AML-193 (cell line): Measurements from ENCODE around the gene PDGFRB.

Experiments
- DNase-seq, 2 experiments: peaks; one replicate each; lab custom pipeline; 2025; lab: John Stamatoyannopoulos, UW

PDGFRB gene

DNA sequence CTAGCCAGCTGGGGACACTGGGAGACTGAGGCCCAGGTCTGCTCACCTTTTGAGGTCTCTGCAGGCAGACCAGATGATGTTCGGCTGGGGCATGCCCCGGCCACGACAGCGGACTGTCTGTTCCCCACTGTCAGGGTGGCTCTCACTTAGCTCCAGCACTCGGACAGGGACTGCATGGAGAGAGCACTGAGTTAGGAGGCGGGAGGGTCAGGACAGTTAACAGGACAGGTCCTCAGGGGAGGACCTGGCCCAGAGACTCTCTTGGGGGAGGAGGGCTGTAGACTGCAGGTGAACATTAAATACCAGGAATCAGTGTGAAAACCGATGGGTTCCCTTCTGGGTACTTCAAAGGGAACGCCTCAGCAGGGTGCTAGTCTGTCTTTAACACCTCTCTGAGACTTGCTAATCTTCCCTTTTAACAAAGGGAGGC, 25.1 kb downstream of the PDGFRB start:
- DNase-seq: no peak

DNA sequence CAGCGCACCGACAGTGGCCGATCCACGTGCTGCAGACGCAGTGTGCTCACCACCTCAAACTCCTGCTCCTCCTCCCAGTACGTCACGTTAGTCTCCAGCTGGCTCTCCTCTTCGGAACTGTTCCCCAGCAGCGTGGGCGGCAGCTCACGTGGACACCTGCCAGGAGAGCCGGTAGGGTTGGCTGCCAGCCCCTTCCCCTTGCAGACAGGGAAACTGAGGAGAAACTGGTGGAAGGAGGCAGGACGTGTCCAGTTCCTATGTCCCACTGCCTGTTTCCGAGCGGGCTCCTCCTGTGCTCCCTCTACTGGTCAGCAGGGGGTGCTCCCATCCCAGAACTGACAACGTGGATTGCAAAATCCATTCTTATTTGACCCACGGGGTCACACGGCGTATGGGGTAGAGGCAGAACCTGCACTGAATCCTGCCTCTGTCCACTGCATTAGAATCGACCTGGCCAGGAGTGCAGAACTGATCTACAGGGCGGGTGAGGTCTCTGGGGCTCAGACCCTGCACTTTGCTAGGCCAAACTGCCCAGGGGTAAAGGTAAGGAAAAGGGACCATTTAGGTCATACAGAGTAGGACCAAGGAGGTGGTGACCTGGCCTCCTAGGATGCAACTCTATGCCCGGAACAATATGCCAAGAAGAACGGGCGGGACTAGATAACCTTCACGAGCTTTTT, 25.7 kb downstream of the PDGFRB start:
- peak; percentile 34 to 67 for DNase-seq

GRCh38 chr5:150129454-150129812, 26.2 kb downstream of the PDGFRB start:
- DNase-seq: no peak

DNA sequence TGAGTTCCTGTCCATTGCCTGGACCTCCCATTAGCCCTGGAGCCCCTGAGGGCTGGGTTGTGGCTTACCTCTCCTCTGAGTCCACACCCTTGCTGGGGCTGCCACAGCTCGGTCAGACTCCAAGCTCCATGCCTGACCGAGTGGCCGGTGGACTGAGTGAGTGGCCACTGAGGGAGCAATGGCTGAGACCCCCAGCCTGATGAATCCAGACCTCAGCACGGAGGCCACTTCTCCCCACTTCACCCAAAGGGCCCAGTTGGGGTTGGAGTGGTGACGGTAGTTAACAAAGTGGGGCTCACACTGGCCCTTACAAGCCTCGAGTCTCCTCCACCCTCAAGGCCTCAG, 28.8 kb downstream of the PDGFRB start:
- DNase-seq: no peak

- no peak for DNase-seq
Measured at GRCh38 chr5:150126199-150126920, 29.3 kb downstream of the PDGFRB start.

DNA sequence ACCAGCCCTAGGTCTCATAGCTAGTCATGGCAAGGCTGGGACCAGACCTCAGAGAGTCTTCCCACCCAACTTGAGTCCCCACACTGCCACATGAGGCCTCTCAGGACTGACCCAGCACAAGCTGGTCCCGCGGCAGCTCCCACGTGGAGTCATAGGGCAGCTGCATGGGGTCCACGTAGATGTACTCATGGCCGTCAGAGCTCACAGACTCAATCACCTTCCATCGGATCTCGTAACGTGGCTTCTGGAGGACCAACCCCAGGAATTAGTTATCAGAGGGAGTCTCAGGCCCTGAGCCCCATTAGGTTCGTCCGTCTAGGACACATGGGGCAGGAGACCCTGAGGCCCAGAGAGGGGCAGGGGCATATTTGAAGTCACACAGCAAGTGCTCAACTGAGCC, 30.3 kb downstream of the PDGFRB start:
- no peak for DNase-seq

DNA sequence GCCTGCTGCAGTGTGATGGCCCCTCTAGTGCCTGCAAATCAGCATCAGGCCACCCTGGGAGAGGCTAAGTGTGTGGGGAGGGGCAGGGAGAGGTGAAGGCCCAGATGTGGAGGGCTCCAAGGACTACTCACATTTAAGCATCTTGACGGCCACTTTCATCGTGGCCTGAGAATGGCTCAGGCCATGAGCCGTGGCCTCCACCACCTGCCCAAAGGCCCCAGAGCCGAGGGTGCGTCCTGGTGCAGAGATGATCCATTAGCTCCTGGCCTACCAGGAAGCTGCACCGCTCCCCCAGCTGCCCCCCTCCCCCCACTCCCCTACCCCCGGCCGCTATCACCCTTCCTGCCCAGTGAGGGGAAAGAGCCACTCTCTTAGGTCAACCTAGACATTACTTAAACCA, 31.0 kb downstream of the PDGFRB start:
- DNase-seq: no peak

DNA sequence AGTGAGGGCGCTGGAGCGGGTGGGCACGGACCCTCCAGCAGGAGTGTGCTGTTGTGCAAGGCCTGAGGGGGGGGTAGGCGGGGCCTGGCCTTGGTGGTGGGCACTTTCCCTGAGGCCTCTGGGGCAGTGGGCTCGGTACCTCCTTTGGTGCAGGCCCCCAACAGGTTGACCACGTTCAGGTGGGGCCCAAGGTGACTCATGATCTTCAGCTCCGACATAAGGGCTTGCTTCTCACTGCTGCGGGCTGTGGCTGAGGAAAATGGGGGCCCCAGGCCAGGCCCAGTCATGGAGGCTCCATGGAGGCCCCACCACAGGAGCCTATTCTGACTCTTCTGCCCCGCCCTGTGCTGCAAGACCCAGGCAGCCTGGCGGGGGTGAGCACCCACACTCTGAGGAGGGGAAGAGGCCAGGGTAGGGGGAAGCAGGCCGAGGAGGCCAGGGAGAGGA, 31.5 kb downstream of the PDGFRB start:
- no peak for DNase-seq

DNA sequence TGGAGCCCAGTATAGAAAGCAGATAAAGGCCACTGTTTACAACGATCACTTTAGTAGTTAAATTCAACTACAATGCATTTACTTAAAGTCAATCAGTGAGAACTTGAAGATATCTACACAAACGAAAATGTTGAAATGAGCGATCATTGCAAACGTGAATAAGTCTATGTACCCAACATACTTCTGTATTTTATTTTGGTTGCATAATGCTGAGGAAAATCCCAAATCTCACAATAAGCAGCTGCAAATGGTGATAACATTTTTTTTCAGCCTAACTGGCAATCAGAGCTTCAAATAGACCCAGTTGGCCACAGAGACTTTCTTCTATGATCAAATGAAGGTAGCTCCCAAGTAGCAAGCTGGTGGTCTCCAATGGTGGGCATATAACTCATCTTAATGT, 32.1 kb downstream of the PDGFRB start:
- DNase-seq: no peak

GRCh38 chr5:150122536-150123481, 32.8 kb downstream of the PDGFRB start:
- no peak for DNase-seq

DNA sequence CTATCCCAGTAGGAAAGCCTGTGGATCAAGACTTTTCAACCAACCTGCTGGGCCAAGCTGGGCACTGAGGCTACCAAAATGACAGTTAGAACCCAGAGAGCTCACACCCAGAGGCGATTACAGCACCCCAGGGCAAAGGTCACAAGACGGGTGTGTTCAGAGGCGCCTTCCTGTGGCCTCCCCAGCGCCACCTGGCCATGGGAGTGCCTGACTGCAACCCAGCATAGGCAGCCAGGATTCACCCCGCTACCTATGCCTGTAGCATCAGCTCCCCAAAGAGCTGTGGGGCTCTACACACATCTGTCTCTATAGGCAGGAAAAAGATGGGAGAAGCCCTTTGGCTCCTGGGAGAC, 33.5 kb downstream of the PDGFRB start:
- peak; percentile 50 to 69 for DNase-seq

DNA sequence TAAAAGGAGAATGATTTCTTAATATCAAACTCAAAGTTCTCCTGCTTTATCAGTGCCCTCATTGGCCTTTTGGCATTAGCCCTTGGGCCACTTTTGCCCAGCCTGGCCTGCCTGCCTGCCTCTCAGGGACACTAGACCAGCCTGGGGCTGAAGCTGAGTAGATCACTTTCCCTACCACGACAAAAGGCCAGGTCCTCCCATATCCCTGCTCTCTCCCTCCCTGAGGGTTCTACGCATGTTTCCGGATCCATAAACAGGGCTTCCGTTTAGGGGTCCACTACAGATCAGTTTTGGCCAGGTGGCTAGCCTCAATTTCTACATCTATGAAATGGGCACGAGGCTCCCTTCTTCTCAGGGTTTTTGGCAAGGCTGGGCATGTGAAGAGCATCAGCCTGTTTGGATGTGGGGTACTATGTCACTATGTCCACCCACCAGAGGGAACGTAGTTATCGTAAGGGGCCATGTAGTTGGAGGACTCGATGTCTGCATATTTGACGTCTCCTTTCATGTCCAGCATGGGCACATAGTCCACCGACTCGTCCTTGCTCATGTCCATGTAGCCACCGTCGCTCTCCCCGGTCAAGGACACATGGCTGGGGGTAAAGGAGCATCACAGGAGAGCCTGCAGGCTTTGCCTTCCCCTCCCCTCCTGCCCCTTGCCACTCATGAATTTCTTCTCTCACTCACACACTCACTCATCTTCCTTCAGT, 34.0 kb downstream of the PDGFRB start:
- DNase-seq: no peak

GRCh38 chr5:150120617-150121447, 34.8 kb downstream of the PDGFRB start:
- no peak for DNase-seq

DNA sequence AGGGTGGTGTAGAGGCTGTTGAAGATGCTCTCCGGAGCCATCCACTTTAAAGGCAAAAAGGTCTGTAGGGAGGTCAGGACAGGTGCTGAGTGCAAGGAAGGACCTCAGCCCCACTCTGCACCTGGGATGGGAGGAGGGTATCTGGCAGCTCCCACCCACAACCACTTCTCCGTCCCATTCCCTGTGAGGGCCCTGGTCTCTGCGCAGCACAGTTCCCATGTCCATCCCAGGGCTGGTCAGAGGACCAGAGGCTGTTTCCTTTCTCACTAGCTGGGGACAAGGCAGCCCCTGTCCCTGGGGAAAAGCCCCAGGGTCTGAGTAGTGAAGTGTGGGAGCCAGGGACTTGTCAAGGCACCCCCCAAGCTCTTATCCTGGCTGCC, 35.6 kb downstream of the PDGFRB start:
- no peak for DNase-seq

DNA sequence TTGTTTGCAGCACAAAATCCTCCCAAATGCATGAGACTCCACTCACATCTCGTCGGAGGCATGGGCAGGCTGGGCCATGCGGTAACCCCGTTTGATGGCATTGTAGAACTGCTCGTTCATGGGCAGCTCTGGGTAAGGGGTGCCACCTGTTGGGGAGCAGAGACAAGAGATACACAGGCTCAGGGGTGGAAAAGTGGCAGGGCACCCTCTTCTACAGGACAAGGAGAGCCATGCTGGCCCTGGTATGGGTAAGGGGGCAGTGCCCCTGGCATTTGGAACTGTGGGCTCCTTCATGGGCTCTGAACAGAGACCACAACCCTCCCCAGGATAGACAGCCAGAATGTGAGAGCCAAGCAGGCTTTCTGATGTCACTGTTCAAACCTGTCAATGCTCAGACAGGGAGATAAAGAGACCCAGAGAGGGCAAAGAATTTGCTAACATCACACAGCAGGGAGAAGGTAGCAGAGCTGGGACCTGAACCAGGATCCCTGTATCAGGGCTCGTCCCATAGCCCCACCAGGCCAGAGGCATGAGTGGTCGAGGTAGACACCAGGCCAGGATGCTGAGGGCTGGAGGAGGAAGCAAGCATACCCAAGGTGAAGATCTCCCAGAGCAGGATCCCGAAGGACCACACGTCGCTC, 36.1 kb downstream of the PDGFRB start:
- DNase-seq: peak in 1 of 2 experiments; percentile 17

- DNase-seq: no peak
Measured at GRCh38 chr5:150118561-150119229, 37.0 kb downstream of the PDGFRB start.

DNA sequence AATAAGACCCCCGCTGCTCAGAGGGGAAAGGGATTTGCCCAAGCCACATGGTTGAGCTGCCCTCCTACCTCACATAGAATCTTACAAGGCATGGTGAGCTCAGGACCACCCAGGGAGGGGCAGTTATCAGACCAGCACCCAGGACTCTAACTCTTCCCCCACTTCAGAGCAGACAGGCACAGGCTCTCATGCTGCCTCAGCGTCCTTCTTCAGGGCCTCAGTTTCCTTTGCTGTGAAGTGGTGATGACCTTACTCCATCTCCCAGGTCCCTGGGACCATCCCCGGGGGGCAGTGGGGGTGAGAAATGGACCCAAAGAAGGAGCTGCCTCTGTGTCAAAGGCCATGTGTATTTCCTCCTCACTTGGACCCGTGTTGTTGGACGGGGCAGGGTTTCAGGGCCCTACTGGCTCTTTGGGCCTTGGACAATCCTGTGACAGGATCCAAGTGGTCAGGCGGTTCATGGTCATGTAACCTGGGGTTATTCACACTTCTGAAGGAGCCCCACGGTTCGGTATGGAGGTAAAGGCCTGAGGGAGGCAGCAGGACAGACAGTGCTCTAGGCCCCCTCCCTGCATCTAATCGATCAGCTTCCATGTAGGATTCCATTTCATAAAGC, 37.6 kb downstream of the PDGFRB start:
- no peak for DNase-seq

DNA sequence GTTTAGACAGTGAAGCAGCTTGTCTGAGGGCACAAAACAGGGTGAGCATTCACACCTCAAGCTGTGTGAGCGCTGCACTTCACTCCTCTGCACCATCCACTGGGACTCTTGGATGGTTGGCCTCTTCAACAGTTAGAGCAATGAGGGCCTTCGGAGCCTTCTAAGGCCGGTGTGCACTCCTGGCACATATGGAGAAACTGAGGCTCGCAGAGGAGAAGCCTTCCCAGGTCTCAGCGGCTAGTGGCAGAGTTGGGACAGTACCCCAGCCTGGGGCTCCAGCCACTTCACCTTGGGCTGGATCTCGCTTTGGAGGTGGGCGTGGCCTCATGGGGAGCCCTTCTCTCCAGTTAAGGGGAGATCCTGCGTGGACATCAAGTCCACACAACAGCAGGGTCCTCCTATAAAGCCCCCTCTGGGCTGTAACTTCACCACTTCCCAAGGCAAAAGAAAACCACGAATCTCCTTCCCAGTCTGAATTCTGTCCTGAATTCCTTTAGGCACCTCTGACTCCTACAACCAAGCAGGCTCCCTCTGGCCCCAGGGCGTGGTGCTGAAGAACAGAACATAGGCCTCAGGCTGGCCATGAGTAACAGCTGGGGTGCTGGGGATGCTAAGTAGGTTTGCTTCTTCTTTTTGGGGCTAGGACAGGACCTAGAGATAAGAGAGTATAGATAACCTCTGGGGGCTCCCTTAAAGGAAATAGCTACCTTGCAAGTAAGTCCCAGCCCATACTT, 38.8 kb downstream of the PDGFRB start:
- no peak for DNase-seq

- no peak for DNase-seq
Measured at GRCh38 chr5:150114773-150115408, 40.8 kb downstream of the PDGFRB start.
